Neural progenitor cell (in vitro differentiated cells): ENCODE data around the gene KERA. TPM values are rescaled to one million over a fixed set of nuclear protein-coding genes. Genes with fewer than 3 reads are reported as not detected.

Experiments used
- DNase-seq: peaks from one replicate; pipeline ENCODE4 v3.0.0-alpha.2; 2016; ENCODE audit warnings: low spot score
- H2AFZ ChIP-seq: fragments of 200-600 bp; sonication (generic); replicated peaks from 2 replicates; pipeline ENCODE4 v1.6.1; 2016; ENCODE audit warnings: antibody characterized with exemption
- H3F3A ChIP-seq: fragments of 200-600 bp; sonication (generic); 2 replicates; pipeline ENCODE4 v1.6.1; 2016; ENCODE audit warnings: antibody characterized with exemption, low read depth
- H3K27ac ChIP-seq: fragments of 200-600 bp; sonication (generic); 2 replicates; pipeline ENCODE4 v1.5.1; 2016; ENCODE audit warnings: mild to moderate bottlenecking
- H3K27me3 ChIP-seq: fragments of 200-600 bp; sonication (generic); 2 replicates; pipeline ENCODE4 v1.6.1; 2016; ENCODE audit warnings: mild to moderate bottlenecking, moderate library complexity
- H3K36me3 ChIP-seq: fragments of 200-600 bp; sonication (generic); 2 replicates; pipeline ENCODE4 v1.5.1; 2016
- H3K4me1 ChIP-seq: fragments of 200-600 bp; sonication (generic); 2 replicates; pipeline ENCODE4 v1.6.1; 2016; ENCODE audit warnings: mixed run types
- H3K4me2 ChIP-seq: fragments of 200-600 bp; sonication (generic); 2 replicates; pipeline ENCODE4 v1.6.1; 2016
- H3K4me3 ChIP-seq: fragments of 200-600 bp; sonication (generic); 2 replicates; pipeline ENCODE4 v1.5.1; 2016
- H3K79me2 ChIP-seq: fragments of 200-600 bp; sonication (generic); 2 replicates; pipeline ENCODE4 v1.6.1; 2016; ENCODE audit warnings: low read depth
- H3K9ac ChIP-seq: fragments of 200-600 bp; sonication (generic); 2 replicates; pipeline ENCODE4 v1.6.1; 2016
- H3K9me3 ChIP-seq: fragments of 200-600 bp; sonication (generic); 2 replicates; pipeline ENCODE4 v1.5.1; 2016; ENCODE audit warnings: low read depth
- H4K20me1 ChIP-seq: fragments of 200-600 bp; sonication (generic); 2 replicates; pipeline ENCODE4 v1.6.1; 2016; ENCODE audit warnings: low read depth
- H3K27ac Mint-ChIP-seq: 3 replicates; pipeline ENCODE4 v1.8.0; 2021; ENCODE audit warnings: mixed read lengths
- H3K27me3 Mint-ChIP-seq: 2 replicates; pipeline ENCODE4 v1.8.0; 2022; ENCODE audit warnings: low read depth, mild to moderate bottlenecking, inconsistent platforms, moderate library complexity, mixed read lengths; ENCODE audit not compliant: insufficient read depth
- H3K36me3 Mint-ChIP-seq: 3 replicates; pipeline ENCODE4 v1.8.0; 2021; ENCODE audit warnings: mixed read lengths
- H3K4me1 Mint-ChIP-seq: 3 replicates; pipeline ENCODE4 v1.8.0; 2021; ENCODE audit warnings: mixed read lengths
- H3K4me3 Mint-ChIP-seq: 3 replicates; pipeline ENCODE4 v1.8.0; 2021; ENCODE audit warnings: mild to moderate bottlenecking, moderate library complexity, mixed read lengths
- H3K9me3 Mint-ChIP-seq: 3 replicates; pipeline ENCODE4 v1.8.0; 2020; ENCODE audit warnings: mixed read lengths
- EZH2 ChIP-seq: fragments of 200-600 bp; sonication (generic); IDR thresholded peaks from 2 replicates; pipeline ENCODE4 v1.6.1; 2017; ENCODE audit warnings: antibody characterized with exemption, mild to moderate bottlenecking, moderate library complexity
- EZH2phosphoT487 ChIP-seq: fragments of 200-600 bp; sonication (generic); IDR thresholded peaks from 2 replicates; pipeline ENCODE4 v1.6.1; 2017; ENCODE audit warnings: antibody characterized with exemption
- total RNA-seq: library from RNA; depleted of rRNA; stranded (reverse); fragments of >200 nt; gene quantifications from 2 replicates; pipeline ENCODE4 v1.2.3, GENCODE V29; 2015; ENCODE audit warnings: low replicate concordance
- TF ChIP-seq, protein P1 (sequence below): fragments of 200-600 bp; sonication (generic); IDR thresholded peaks from 2 replicates; pipeline ENCODE4 v1.5.1; 2017; ENCODE audit warnings: antibody characterized with exemption, mild to moderate bottlenecking

Gene KERA
- total RNA-seq, 1 donor from 2014 or later: not detected

DNA sequence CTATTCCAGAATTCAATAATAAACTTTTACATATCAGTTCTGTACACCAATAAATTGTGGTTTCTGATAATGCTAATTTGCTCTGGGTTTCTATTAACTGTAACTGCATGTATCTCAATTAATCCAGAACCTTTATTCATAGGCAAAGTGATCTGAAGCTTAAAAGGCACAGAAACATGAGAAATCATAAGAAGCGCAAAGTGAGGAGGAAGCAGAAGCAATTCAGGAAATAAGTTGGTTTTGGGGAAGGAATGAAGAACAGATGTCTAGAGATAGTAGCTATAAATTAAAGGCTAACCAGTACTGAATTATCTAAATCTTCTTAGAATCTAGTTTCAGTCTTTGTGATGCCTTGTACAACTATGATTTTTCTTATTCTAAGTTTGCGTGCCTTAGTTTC, 24.6 kb downstream of the KERA start:
- Histone ChIP-seq H3K4me3 (no peak overlapping the region), H3K4me2 (no peak overlapping the region), H3K79me2 (no peaks in the 10 kb centered on the region), H4K20me1 (no peaks in the 10 kb centered on the region), H2AFZ (no peak overlapping the region), H3K9me3 (no peaks in the 10 kb centered on the region), H3K4me1 (no peaks in the 10 kb centered on the region), H3F3A (no peaks in the 10 kb centered on the region), H3K27me3 (no peaks in the 10 kb centered on the region), H3K9ac (no peak overlapping the region), H3K27ac (no peak overlapping the region), H3K36me3 (no peaks in the 10 kb centered on the region)
- H3K27me3 Mint-ChIP-seq: no peaks in the 10 kb centered on the region
- TF ChIP-seq EZH2phosphoT487 (no peak), EZH2 (no peak)
- TF ChIP-seq, protein P1, sequence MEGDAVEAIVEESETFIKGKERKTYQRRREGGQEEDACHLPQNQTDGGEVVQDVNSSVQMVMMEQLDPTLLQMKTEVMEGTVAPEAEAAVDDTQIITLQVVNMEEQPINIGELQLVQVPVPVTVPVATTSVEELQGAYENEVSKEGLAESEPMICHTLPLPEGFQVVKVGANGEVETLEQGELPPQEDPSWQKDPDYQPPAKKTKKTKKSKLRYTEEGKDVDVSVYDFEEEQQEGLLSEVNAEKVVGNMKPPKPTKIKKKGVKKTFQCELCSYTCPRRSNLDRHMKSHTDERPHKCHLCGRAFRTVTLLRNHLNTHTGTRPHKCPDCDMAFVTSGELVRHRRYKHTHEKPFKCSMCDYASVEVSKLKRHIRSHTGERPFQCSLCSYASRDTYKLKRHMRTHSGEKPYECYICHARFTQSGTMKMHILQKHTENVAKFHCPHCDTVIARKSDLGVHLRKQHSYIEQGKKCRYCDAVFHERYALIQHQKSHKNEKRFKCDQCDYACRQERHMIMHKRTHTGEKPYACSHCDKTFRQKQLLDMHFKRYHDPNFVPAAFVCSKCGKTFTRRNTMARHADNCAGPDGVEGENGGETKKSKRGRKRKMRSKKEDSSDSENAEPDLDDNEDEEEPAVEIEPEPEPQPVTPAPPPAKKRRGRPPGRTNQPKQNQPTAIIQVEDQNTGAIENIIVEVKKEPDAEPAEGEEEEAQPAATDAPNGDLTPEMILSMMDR: no peak
- H3K27ac Mint-ChIP-seq: no peak overlapping the region
- no peaks in the 10 kb centered on the region for H3K9me3 Mint-ChIP-seq
- H3K4me3 Mint-ChIP-seq: no peak overlapping the region
- no peak for DNase-seq
- H3K36me3 Mint-ChIP-seq: no peaks in the 10 kb centered on the region
- no peaks in the 10 kb centered on the region for H3K4me1 Mint-ChIP-seq

DNA sequence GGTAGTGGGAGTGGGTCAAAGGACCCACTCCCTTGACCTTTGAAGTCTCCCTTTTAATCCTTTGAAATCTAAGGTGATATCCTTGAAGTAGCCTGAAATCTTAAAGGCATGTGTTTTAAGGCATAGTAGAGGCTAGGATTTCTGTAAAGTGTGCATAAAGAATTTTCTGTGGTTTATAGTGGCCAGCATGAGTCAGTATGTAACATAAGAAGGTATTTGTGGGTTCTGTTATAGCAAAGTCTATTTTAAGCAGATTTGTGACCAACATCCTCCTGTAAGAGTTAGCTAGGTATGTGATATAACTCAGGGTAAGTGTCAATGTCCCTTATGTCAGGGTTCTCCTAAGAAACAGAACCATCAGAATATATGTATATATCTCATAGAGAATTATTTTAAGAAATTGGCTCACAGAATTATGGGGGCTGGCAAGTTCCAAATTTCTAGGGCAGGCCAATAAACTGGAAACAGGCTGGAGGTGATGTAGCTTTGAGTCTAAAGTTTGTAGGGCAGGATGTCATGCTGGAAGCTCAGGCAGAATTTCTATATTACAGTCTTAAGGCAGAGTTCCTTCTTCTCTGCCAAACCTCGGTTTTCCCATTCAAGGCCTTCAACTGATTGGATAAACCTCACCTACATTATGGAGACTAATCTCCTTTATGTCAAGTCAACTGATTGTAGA, 34.4 kb downstream of the KERA start:
- DNase-seq: no peak
- Mint-ChIP-seq H3K9me3 (no peaks in the 10 kb centered on the region), H3K27me3 (peaks cover 2% of the 10 kb centered on the region), H3K36me3 (no peaks in the 10 kb centered on the region), H3K4me1 (no peaks in the 10 kb centered on the region), H3K27ac (no peak overlapping the region), H3K4me3 (no peak overlapping the region)
- H3K9me3 ChIP-seq: no peaks in the 10 kb centered on the region
- H3K4me3 ChIP-seq: no peak overlapping the region
- H3K36me3 ChIP-seq: no peaks in the 10 kb centered on the region
- H3K27ac ChIP-seq: no peak overlapping the region
- no peaks in the 10 kb centered on the region for H3K79me2 ChIP-seq
- H3K27me3 ChIP-seq: no peaks in the 10 kb centered on the region
- H3K9ac ChIP-seq: no peak overlapping the region
- H3F3A ChIP-seq: no peaks in the 10 kb centered on the region
- TF ChIP-seq EZH2 (no peak), EZH2phosphoT487 (no peak)
- TF ChIP-seq, protein P1: no peak
- no peak overlapping the region for H3K4me2 ChIP-seq
- H2AFZ ChIP-seq: no peak overlapping the region
- H4K20me1 ChIP-seq: no peaks in the 10 kb centered on the region
- H3K4me1 ChIP-seq: no peaks in the 10 kb centered on the region

DNA sequence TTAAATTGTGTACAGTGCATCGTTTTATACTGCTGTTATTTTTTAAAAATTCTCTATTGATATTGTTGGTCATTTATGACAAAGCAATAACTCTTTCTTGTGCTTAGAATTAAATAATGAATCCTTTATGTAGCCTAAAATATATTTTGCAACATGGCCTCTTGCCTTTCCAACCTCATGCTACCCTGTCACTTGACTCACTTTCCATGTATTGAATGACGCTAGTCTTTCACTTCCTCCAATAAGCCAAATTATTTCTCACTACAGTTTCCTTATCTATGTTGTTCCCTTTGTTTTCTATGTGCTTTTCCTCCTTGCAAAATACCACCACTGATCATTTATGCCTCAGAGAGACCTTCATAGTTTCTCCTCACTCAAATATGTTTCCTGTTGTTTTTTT, 36.7 kb downstream of the KERA start:
- Mint-ChIP-seq H3K9me3 (no peaks in the 10 kb centered on the region), H3K27me3 (peaks cover 2% of the 10 kb centered on the region), H3K36me3 (no peaks in the 10 kb centered on the region), H3K4me3 (no peak overlapping the region), H3K27ac (no peak overlapping the region), H3K4me1 (no peaks in the 10 kb centered on the region)
- H3K36me3 ChIP-seq: no peaks in the 10 kb centered on the region
- no peak overlapping the region for H3K9ac ChIP-seq
- no peaks in the 10 kb centered on the region for H3F3A ChIP-seq
- no peak overlapping the region for H3K27ac ChIP-seq
- no peaks in the 10 kb centered on the region for H3K4me1 ChIP-seq
- no peak for DNase-seq
- no peak overlapping the region for H2AFZ ChIP-seq
- no peaks in the 10 kb centered on the region for H3K9me3 ChIP-seq
- TF ChIP-seq EZH2phosphoT487 (no peak), EZH2 (no peak)
- TF ChIP-seq, protein P1: no peak
- no peaks in the 10 kb centered on the region for H3K79me2 ChIP-seq
- no peaks in the 10 kb centered on the region for H3K27me3 ChIP-seq
- no peak overlapping the region for H3K4me2 ChIP-seq
- no peak overlapping the region for H3K4me3 ChIP-seq
- H4K20me1 ChIP-seq: no peaks in the 10 kb centered on the region
